Right lobe of liver (tissue), 4 donors: ENCODE results near the gene AFG1L.

Experiments
- CTCF ChIP-seq, 4 donors: fragments of 200-600 bp in 3 of 4; fragments of 450-650 bp in 1 of 4; IDR thresholded peaks; one replicate each; pipeline versions ENCODE4 v1.5.1 to v1.8.0; 2016 to 2022; ENCODE audit warnings: antibody characterized with exemption in 4 of 4, mild to moderate bottlenecking in 2 of 4
- POLR2A ChIP-seq: fragments of 450-650 bp; IDR thresholded peaks from one replicate; pipeline ENCODE4 v1.6.1; 2017; ENCODE audit warnings: antibody characterized with exemption, mild to moderate bottlenecking
- donor health status: DM: no; HTN: no; CAD: no.
- donor health status: DM: no; HTN: no; CAD: no.
- donor health status: DM: no; HTN: yes; CAD: no.

GRCh38 chr6:108566406-108566805 is 271.6 kb downstream of the AFG1L start:
- no peak for TF ChIP-seq CTCF (IDR thresholded peaks at IDR 0.05)
- TF ChIP-seq POLR2A: no peak
